Measurements from ENCODE around the gene ZBTB7B.

ZBTB7B gene

GRCh38 chr1:154957091-154957657 lies 45.4 kb upstream of the ZBTB7B start:
- TF ChIP-seq CTCF (conservative IDR thresholded peaks at IDR 0.05; ENCODE audit: control insufficient read depth, insufficient read depth, low read depth, low read length): no peak
- no peak overlapping the region for H3K4me3 ChIP-seq (ENCODE audit: control insufficient read depth, low read depth, low read length)

GRCh38 chr1:154958036-154958435 lies 44.6 kb upstream of the ZBTB7B start:
- TF ChIP-seq CTCF (conservative IDR thresholded peaks at IDR 0.05; ENCODE audit: control insufficient read depth, insufficient read depth, low read depth, low read length): no peak
- no peak overlapping the region for H3K4me3 ChIP-seq (ENCODE audit: control insufficient read depth, low read depth, low read length)
- no peak for DNase-seq (ENCODE audit: low read depth)

More at GRCh38 chr1:154957091-154957657, 45.4 kb upstream of the ZBTB7B start:
- no peak for DNase-seq (ENCODE audit: low read depth)

- DNase-seq (ENCODE audit: low read depth): no peak
- TF ChIP-seq CTCF (conservative IDR thresholded peaks at IDR 0.05; ENCODE audit: control insufficient read depth, insufficient read depth, low read depth, low read length): no peak
Measured at GRCh38 chr1:154958681-154959425, 43.7 kb upstream of the ZBTB7B start.

GRCh38 chr1:154959426-154959780 lies 43.2 kb upstream of the ZBTB7B start:
- TF ChIP-seq CTCF (conservative IDR thresholded peaks at IDR 0.05; ENCODE audit: control insufficient read depth, insufficient read depth, low read depth, low read length): no peak
- DNase-seq (ENCODE audit: low read depth): no peak
- no peak overlapping the region for H3K4me3 ChIP-seq (ENCODE audit: control insufficient read depth, low read depth, low read length)

More at GRCh38 chr1:154958681-154959425, 43.7 kb upstream of the ZBTB7B start:
- no peak overlapping the region for H3K4me3 ChIP-seq (ENCODE audit: control insufficient read depth, low read depth, low read length)

- TF ChIP-seq CTCF (conservative IDR thresholded peaks at IDR 0.05; ENCODE audit: control insufficient read depth, insufficient read depth, low read depth, low read length): no peak
- DNase-seq (ENCODE audit: low read depth): no peak
- peak overlapping the region; percentile 69 for H3K4me3 ChIP-seq (ENCODE audit: control insufficient read depth, low read depth, low read length)
Measured at GRCh38 chr1:154960446-154961136, 42.0 kb upstream of the ZBTB7B start.

GRCh38 chr1:154961207-154962155 lies 41.1 kb upstream of the ZBTB7B start, which contains the start of gene PYGO2:
Gene PYGO2, minus strand, starts transcription at chr1:154961782. Its CDS starts 206 bp downstream, at chr1:154961576.
- H3K4me3 ChIP-seq (ENCODE audit: control insufficient read depth, low read depth, low read length): peak within 1 kb of the TSS; percentile 69
- peak; percentile 63 for DNase-seq (ENCODE audit: low read depth)
- no peak for TF ChIP-seq CTCF (conservative IDR thresholded peaks at IDR 0.05; ENCODE audit: control insufficient read depth, insufficient read depth, low read depth, low read length)

Data from fibroblast of mammary gland (primary cell).